Fibroblast of the aortic adventitia (primary cell): Measurements from ENCODE around the gene SF3A1. TPM values are rescaled to one million over a fixed set of nuclear protein-coding genes. Genes with fewer than 3 reads are reported as not detected.

Experiments used
- DNase-seq: peaks from one replicate; pipeline ENCODE4 v3.0.0-alpha.2; 2010; ENCODE audit warnings: low read depth
- H3K4me3 ChIP-seq: 2 replicates; pipeline ENCODE4 v1.5.1; 2011; ENCODE audit warnings: low read depth, mild to moderate bottlenecking, control low read depth, low read length, moderate library complexity
- total RNA-seq: library from RNA; depleted of rRNA; stranded (reverse); fragments of >200 nt; gene quantifications from 2 replicates; pipeline ENCODE4 v1.2.3, GENCODE V29; 2012; ENCODE audit warnings: low replicate concordance
- TF ChIP-seq, protein P1 (sequence below): IDR thresholded peaks from 2 replicates; pipeline ENCODE4 v1.5.1; 2011; ENCODE audit warnings: mild to moderate bottlenecking, low read length, control low read depth, inconsistent platforms; ENCODE audit not compliant: insufficient read depth

Gene SF3A1
- total RNA-seq, 1 donor, result 43.7 TPM

DNA sequence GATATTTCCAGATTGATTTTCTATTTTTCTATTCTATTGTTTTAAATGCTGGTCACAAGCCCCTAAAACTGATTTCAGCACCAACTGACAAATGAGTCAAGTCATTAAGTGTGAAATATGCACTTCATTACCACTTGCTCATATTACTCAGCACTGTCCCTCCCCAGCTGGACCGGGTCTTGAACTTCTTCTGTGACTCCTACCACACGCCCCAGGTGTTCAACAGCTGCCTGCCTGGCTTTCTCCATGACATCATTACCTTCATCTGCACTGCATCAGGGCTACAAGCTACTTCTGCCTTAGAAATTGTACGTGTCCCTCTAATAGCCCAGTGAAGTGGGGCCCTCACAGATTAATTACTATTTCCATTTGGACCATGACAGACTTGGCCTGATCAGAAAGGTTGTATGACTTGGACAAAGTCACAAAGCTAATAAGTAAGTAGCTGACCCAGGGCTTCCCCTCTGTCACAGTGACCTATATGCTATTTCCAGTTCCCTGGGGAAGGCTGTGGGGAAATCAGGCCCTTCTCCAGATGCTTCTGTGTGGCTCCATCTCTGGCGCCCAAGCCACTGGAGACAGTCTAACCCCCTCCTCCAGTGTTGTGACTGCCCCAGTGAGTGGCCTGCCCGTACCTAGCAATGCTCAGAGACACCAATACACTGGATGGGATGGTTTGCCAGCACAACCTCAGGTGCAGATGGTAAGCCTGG lies 48.0 kb downstream of the SF3A1 start:
- TF ChIP-seq, protein P1, sequence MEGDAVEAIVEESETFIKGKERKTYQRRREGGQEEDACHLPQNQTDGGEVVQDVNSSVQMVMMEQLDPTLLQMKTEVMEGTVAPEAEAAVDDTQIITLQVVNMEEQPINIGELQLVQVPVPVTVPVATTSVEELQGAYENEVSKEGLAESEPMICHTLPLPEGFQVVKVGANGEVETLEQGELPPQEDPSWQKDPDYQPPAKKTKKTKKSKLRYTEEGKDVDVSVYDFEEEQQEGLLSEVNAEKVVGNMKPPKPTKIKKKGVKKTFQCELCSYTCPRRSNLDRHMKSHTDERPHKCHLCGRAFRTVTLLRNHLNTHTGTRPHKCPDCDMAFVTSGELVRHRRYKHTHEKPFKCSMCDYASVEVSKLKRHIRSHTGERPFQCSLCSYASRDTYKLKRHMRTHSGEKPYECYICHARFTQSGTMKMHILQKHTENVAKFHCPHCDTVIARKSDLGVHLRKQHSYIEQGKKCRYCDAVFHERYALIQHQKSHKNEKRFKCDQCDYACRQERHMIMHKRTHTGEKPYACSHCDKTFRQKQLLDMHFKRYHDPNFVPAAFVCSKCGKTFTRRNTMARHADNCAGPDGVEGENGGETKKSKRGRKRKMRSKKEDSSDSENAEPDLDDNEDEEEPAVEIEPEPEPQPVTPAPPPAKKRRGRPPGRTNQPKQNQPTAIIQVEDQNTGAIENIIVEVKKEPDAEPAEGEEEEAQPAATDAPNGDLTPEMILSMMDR, result no peak
- H3K4me3 ChIP-seq, result no peak overlapping the region
- no peak for DNase-seq

DNA sequence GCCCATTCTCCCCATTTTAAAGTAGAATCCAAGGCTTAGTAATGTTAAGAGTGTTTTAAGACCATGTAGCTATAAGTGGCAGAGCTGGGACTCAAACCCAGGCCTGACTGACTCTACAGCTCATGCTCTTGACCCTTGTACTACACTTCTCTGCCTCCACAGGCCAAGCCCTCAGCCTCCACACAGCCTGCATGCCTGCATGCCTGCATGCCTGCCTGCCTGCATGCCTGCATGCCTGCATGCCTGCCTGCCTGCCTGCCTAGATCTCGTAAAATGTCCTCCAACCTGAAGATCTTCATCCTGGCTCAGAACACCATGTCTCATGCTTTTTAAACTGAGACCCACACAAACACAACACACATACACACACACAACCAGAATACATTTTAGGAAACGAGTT lies 48.6 kb downstream of the SF3A1 start:
- DNase-seq, result no peak
- no peak overlapping the region for H3K4me3 ChIP-seq
- TF ChIP-seq, protein P1, result no peak

DNA sequence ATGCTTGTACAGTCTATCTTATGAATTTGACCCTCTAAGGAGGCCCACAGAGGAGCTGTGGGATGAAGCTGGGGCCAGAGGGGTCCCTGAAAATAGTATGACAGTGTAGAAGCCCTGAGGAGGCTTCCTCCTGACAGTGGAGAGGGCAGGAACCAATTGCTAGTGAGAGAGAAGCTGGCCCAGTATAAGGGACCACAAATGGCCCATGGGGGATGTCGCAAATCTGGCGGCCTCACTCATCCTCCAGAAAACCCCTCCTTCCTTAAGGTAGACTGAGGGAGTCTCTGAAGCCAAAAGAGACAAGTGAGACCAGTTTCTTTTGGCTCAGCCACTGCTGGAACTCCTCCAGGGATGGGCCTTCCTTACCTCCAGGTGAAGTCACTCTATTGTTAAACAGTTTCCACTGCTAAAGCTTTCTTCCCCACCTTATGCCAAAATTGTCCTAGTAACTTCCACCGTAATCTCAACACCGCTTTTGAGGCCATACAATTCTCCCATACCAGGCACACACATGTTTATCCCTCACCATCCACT lies 49.6 kb downstream of the SF3A1 start:
- no peak for DNase-seq
- TF ChIP-seq, protein P1, result no peak
- no peak overlapping the region for H3K4me3 ChIP-seq

DNA sequence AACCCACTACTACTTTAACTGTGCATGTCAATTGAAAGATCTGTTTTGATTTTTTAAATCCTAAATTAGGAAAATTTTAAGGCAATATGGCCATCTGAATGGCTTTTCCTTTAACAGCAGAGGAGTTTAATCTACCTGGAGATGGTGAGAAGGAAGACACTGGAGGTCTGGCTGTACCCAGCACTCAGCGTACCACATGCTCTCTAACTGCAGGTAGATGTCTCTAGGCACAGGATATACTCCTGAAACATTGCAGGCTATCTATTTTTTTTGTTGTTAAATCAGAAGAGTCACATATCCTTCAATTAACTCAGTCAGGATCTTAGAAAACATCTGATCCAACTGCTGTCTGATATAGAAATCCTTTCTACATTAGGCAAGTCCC lies 50.1 kb downstream of the SF3A1 start:
- H3K4me3 ChIP-seq, result no peak overlapping the region
- TF ChIP-seq, protein P1, result no peak
- no peak for DNase-seq

DNA sequence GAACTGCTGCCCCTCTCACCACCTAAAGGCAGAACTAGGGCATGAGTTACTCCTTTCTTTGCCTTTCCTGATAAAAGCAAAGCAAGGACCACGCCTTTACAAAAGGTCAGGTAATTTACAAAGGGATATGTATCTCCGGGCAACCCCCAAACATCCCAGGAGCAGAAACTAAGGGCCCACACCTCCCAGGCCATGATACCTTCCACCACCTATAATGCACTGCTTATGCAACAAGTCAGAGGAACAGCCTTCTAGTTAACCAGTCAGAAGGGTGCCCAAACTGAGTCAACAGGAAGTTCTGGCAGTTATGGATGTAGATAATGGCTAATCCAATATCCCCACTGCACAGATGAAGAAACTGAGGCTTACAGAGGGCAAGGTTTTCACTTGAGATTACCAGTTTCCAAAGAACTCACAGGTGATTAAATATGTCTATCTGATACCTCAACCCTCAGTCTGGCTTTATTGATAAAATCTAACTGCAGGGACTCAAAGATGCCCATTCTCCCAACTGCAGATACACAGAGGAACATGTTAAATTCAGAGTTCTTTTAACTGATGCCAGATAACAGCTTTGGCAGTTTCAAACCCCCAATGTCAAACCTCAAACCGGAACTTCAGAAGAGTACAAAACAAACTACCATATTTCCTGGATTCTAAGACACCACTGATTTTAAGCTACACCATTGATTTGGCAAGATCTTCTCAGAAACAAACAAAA lies 50.6 kb downstream of the SF3A1 start:
- TF ChIP-seq, protein P1, result no peak
- no peak for DNase-seq
- H3K4me3 ChIP-seq, result no peak overlapping the region

DNA sequence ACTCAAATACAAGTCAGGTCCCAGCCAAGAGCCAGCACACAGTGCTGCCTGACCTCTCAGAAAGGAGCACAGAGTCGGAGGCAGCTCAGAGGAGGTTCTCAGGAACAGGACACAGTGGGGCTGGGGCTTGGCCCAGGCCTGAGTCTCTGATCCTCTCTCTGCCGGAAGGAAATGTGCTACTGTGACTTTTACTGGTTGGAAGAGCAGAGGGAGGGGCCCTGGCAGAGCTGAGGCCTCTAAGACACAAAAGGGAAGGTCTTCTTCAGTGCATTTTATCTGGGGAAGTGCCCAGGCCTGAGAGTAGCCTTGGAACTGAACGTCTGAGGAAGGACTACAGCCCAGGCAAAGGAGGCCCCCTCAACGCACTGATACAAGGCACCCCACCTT lies 51.2 kb downstream of the SF3A1 start:
- no peak overlapping the region for H3K4me3 ChIP-seq
- TF ChIP-seq, protein P1, result no peak
- DNase-seq, result peak; percentile 45
